HEK293 (cell line): ENCODE data around the gene TBL1X.

ENCODE experiments used
- CTCF ChIP-seq: fragments of 450-650 bp; formaldehyde crosslinking; IDR thresholded peaks from 2 replicates; pipeline ENCODE4 v1.5.1; 2016; ENCODE audit warnings: missing biosample characterization, missing genetic modification characterization
- KLF9 ChIP-seq: fragments of 450-650 bp; formaldehyde crosslinking; IDR thresholded peaks from 2 replicates; pipeline ENCODE4 v1.5.1; 2016; ENCODE audit warnings: missing biosample characterization, missing genetic modification characterization, low read depth
- ZNF16 ChIP-seq: fragments of 450-650 bp; formaldehyde crosslinking; IDR thresholded peaks from 2 replicates; pipeline ENCODE4 v1.5.1; 2016; ENCODE audit warnings: low read depth, missing biosample characterization, missing genetic modification characterization
- TF ChIP-seq, protein P1 (sequence below): fragments of 450-650 bp; formaldehyde crosslinking; IDR thresholded peaks from 2 replicates; pipeline ENCODE4 v1.5.1; 2016; ENCODE audit warnings: missing biosample characterization, missing genetic modification characterization

GRCh38 chrX:9471571-9471985 is 6.7 kb downstream of the TBL1X start:
- TF ChIP-seq KLF9 (no peak), CTCF (tag by site-specific recombination) (no peak), ZNF16 (no peak)
- TF ChIP-seq, protein P1, sequence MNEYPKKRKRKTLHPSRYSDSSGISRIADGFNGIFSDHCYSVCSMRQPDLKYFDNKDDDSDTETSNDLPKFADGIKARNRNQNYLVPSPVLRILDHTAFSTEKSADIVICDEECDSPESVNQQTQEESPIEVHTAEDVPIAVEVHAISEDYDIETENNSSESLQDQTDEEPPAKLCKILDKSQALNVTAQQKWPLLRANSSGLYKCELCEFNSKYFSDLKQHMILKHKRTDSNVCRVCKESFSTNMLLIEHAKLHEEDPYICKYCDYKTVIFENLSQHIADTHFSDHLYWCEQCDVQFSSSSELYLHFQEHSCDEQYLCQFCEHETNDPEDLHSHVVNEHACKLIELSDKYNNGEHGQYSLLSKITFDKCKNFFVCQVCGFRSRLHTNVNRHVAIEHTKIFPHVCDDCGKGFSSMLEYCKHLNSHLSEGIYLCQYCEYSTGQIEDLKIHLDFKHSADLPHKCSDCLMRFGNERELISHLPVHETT (tag by site-specific recombination): no peak
